ENCODE results near the gene ODC1.

ODC1 gene

GRCh38 chr2:10392100-10392499 lies 56.0 kb downstream of the ODC1 start:
- TF ChIP-seq JUND (IDR thresholded peaks at IDR 0.05; ENCODE audit: low read depth) = no peak
- no peak for DNase-seq (ENCODE audit: low read depth in 1 of 2, low spot score in 1 of 2)
- in situ Hi-C loops (cut with HindIII; ENCODE audit: low pct_unique_long_range_greater_than_20kb, low sequenced_read_pairs) = no loop called here

DNA sequence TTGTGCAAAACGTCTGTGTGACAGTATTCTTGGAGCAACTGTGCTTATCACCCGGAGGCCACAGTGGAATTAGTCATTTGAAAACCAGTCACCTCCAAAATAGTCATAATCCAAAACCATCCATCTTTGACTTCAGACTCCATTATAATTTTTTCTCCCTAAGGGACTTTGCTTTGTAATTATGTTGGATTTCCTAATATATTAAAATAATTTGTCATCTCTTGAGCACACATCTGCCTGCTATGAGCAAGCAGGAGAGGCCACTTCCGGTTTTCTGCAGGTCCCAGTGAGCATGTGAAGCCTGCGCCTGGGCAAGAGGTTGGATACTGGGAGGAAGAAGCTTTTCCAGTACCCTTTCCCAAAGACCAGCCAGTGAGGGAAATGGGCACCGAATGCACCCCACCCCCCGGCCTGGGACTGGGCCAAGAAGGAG lies 57.7 kb downstream of the ODC1 start:
- in situ Hi-C loops (cut with HindIII; ENCODE audit: low pct_unique_long_range_greater_than_20kb, low sequenced_read_pairs) = no loop called here
- DNase-seq (ENCODE audit: low read depth in 1 of 2, low spot score in 1 of 2) = no peak

More for the DNA sequence above, 57.7 kb downstream of the ODC1 start:
- no peak for TF ChIP-seq JUND (IDR thresholded peaks at IDR 0.05; ENCODE audit: low read depth)

All from T47D (cell line).